Stimulated activated naive CD8-positive, alpha-beta T cell treated with anti-CD3 and anti-CD28 coated beads, Interleukin-15, amount 100 ng/mL, for 72 hours (primary cell): ENCODE measurements around the gene DNALI1.
A peak's percentile ranks its signal among the peaks of the same experiment; 100 is the strongest.
"Not testable (repeated sequence)": the region's sequence is repeated elsewhere in the genome, so short reads cannot be mapped to it uniquely, and the experiment has no call there.

Source experiments
- ATAC-seq: fragments of 150-1000 bp; cut with Tn5 transposase; 2 replicates; pipeline ENCODE4 v1.10.0; 2021; ENCODE audit warnings: mild to moderate bottlenecking, moderate library complexity
- DNase-seq, 2 donors: peaks; one replicate each; pipeline ENCODE4 v3.0.0; 2021 to 2022
- H3K27ac Mint-ChIP-seq, 2 donors: one replicate each; pipeline ENCODE4 v1.8.0; 2022; ENCODE audit warnings: mild to moderate bottlenecking in 2 of 2, mixed read lengths in 2 of 2, moderate library complexity in 2 of 2
- H3K27me3 Mint-ChIP-seq: one replicate; pipeline ENCODE4 v1.8.0; 2022; ENCODE audit warnings: mixed read lengths
- H3K4me1 Mint-ChIP-seq: one replicate; pipeline ENCODE4 v1.8.0; 2022; ENCODE audit warnings: mild to moderate bottlenecking, mixed read lengths
- H3K4me3 Mint-ChIP-seq, 2 donors: one replicate each; pipeline ENCODE4 v1.8.0; 2022; ENCODE audit warnings: mild to moderate bottlenecking in 2 of 2, mixed read lengths in 2 of 2, moderate library complexity in 1 of 2
- H3K9me3 Mint-ChIP-seq, 2 donors: one replicate each; pipeline ENCODE4 v1.8.0; 2022; ENCODE audit warnings: mixed read lengths in 2 of 2

DNALI1 gene

GRCh38 chr1:37570528-37571334 is 14.0 kb downstream of the DNALI1 start:
- H3K27me3 Mint-ChIP-seq = no peaks in the 10 kb centered on the region
- peak; percentile 77 for ATAC-seq
- peaks cover 47% of the 10 kb centered on the region for H3K4me1 Mint-ChIP-seq
- no peak for DNase-seq
- peak overlapping the region; percentile 66 to 70 for H3K4me3 Mint-ChIP-seq
- no peaks in the 10 kb centered on the region for H3K9me3 Mint-ChIP-seq
- peak overlapping the region; percentile 77 to 99 for H3K27ac Mint-ChIP-seq

- peak overlapping the region; percentile 77 to 79 for H3K27ac Mint-ChIP-seq
Observed at GRCh38 chr1:37574834-37575480, 18.2 kb downstream of the DNALI1 start.

GRCh38 chr1:37575692-37576091 is 19.0 kb downstream of the DNALI1 start:
- H3K27ac Mint-ChIP-seq = peak overlapping the region in 1 of 2 donors; percentile 75
- H3K4me1 Mint-ChIP-seq = peaks cover 62% of the 10 kb centered on the region
- DNase-seq (no peak), ATAC-seq (no peak)
- H3K27me3 Mint-ChIP-seq = no peaks in the 10 kb centered on the region
- peak overlapping the region in 1 of 2 donors; percentile 65 for H3K4me3 Mint-ChIP-seq
- H3K9me3 Mint-ChIP-seq = no peaks in the 10 kb centered on the region

More at GRCh38 chr1:37574834-37575480, 18.2 kb downstream of the DNALI1 start:
- H3K27me3 Mint-ChIP-seq = no peaks in the 10 kb centered on the region
- peaks cover 67% of the 10 kb centered on the region for H3K4me1 Mint-ChIP-seq
- DNase-seq = no peak
- no peaks in the 10 kb centered on the region for H3K9me3 Mint-ChIP-seq
- H3K4me3 Mint-ChIP-seq = peak overlapping the region; percentile 3 to 65
- peak; percentile 44 for ATAC-seq

GRCh38 chr1:37584544-37584943 is 27.8 kb downstream of the DNALI1 start:
- not testable (repeated sequence) for H3K27me3 Mint-ChIP-seq, H3K4me3 Mint-ChIP-seq, H3K9me3 Mint-ChIP-seq, DNase-seq, H3K4me1 Mint-ChIP-seq, ATAC-seq
- peak overlapping the region in 1 of 2 donors; percentile 66 for H3K27ac Mint-ChIP-seq

- H3K27ac Mint-ChIP-seq = peak overlapping the region in 1 of 2 donors; percentile 46
Observed at GRCh38 chr1:37588939-37589338, 32.2 kb downstream of the DNALI1 start.

GRCh38 chr1:37593726-37594125 is 37.0 kb downstream of the DNALI1 start:
- ATAC-seq = no peak
- no peaks in the 10 kb centered on the region for H3K9me3 Mint-ChIP-seq
- no peak overlapping the region for H3K27ac Mint-ChIP-seq

More at GRCh38 chr1:37588939-37589338, 32.2 kb downstream of the DNALI1 start:
- Mint-ChIP-seq H3K27me3 (no peaks in the 10 kb centered on the region), H3K9me3 (no peaks in the 10 kb centered on the region), H3K4me3 (no peak overlapping the region), H3K4me1 (peaks cover 20% of the 10 kb centered on the region)
- ATAC-seq (peak; percentile 69), DNase-seq (no peak)

GRCh38 chr1:37595440-37596181 is 38.9 kb downstream of the DNALI1 start, which contains the start of gene GNL2:
Gene GNL2 (minus strand): TSS chr1:37595937. CDS start chr1:37595822, 115 bp downstream.
- peaks cover 29% of the 10 kb centered on the region for H3K4me1 Mint-ChIP-seq
- no peaks in the 10 kb centered on the region for H3K9me3 Mint-ChIP-seq
- DNase-seq (peak; percentile 93 to 96), ATAC-seq (peak; percentile 99)
- no peaks in the 10 kb centered on the region for H3K27me3 Mint-ChIP-seq
- H3K27ac Mint-ChIP-seq = peak within 1 kb of the TSS; percentile 97 to 98
- peak within 1 kb of the TSS; percentile 97 for H3K4me3 Mint-ChIP-seq

More at GRCh38 chr1:37593726-37594125, 37.0 kb downstream of the DNALI1 start:
- no peaks in the 10 kb centered on the region for H3K27me3 Mint-ChIP-seq
- DNase-seq = no peak
- H3K4me3 Mint-ChIP-seq = peak overlapping the region in 1 of 2 donors; percentile 97
- peaks cover 29% of the 10 kb centered on the region for H3K4me1 Mint-ChIP-seq

GRCh38 chr1:37596182-37596667 is 39.5 kb downstream of the DNALI1 start:
- Mint-ChIP-seq H3K27ac (peak overlapping the region; percentile 97 to 98), H3K4me3 (peak overlapping the region; percentile 97), H3K4me1 (peaks cover 29% of the 10 kb centered on the region), H3K9me3 (no peaks in the 10 kb centered on the region), H3K27me3 (no peaks in the 10 kb centered on the region)
- DNase-seq = no peak
- ATAC-seq = peak; percentile 8

GRCh38 chr1:37599940-37600339 is 43.2 kb downstream of the DNALI1 start:
- no peaks in the 10 kb centered on the region for H3K9me3 Mint-ChIP-seq
- no peak for DNase-seq
- no peak overlapping the region for H3K4me3 Mint-ChIP-seq
- H3K4me1 Mint-ChIP-seq = peaks cover 14% of the 10 kb centered on the region
- ATAC-seq = no peak
- peaks cover 20% of the 10 kb centered on the region for H3K27me3 Mint-ChIP-seq
- H3K27ac Mint-ChIP-seq = no peak overlapping the region

GRCh38 chr1:37601441-37601840 is 44.7 kb downstream of the DNALI1 start:
- Mint-ChIP-seq H3K4me1 (peaks cover 10% of the 10 kb centered on the region), H3K27ac (no peak overlapping the region), H3K27me3 (peaks cover 22% of the 10 kb centered on the region), H3K9me3 (no peaks in the 10 kb centered on the region), H3K4me3 (no peak overlapping the region)
- DNase-seq (no peak), ATAC-seq (no peak)

GRCh38 chr1:37602750-37603694 is 46.3 kb downstream of the DNALI1 start:
- Mint-ChIP-seq H3K4me1 (peaks cover 6% of the 10 kb centered on the region), H3K27ac (no peak overlapping the region), H3K9me3 (no peaks in the 10 kb centered on the region), H3K4me3 (peak overlapping the region in 1 of 2 donors; percentile 26), H3K27me3 (peaks cover 22% of the 10 kb centered on the region)
- ATAC-seq = peak; percentile 75
- peak; percentile 24 to 37 for DNase-seq

- ATAC-seq (no peak), DNase-seq (no peak)
- no peak overlapping the region for H3K4me3 Mint-ChIP-seq
- peaks cover 22% of the 10 kb centered on the region for H3K27me3 Mint-ChIP-seq
- no peaks in the 10 kb centered on the region for H3K9me3 Mint-ChIP-seq
- H3K27ac Mint-ChIP-seq = no peak overlapping the region
- H3K4me1 Mint-ChIP-seq = peaks cover 6% of the 10 kb centered on the region
Observed at GRCh38 chr1:37605061-37605650, 48.4 kb downstream of the DNALI1 start.

GRCh38 chr1:37605806-37606474 is 49.2 kb downstream of the DNALI1 start:
- H3K27me3 Mint-ChIP-seq = peaks cover 22% of the 10 kb centered on the region
- H3K4me1 Mint-ChIP-seq = peaks cover 6% of the 10 kb centered on the region
- H3K4me3 Mint-ChIP-seq = no peak overlapping the region
- H3K9me3 Mint-ChIP-seq = no peaks in the 10 kb centered on the region
- DNase-seq = no peak
- H3K27ac Mint-ChIP-seq = no peak overlapping the region
- ATAC-seq = no peak
